ENCODE results near the gene SP140. TPM values are rescaled to one million over a fixed set of nuclear protein-coding genes. Genes with fewer than 3 reads are reported as not detected.

SP140 gene
- total RNA-seq, 1 donor from 2014 or later, result not detected

- Mint-ChIP-seq H3K36me3 (ENCODE audit: unreplicated experiment) (peaks cover 5% of the 10 kb centered on the region), H3K27ac (ENCODE audit: unreplicated experiment) (no peak overlapping the region), H3K4me1 (ENCODE audit: low read depth, unreplicated experiment) (no peaks in the 10 kb centered on the region), H3K4me3 (ENCODE audit: unreplicated experiment) (no peak overlapping the region), H3K9me3 (ENCODE audit: unreplicated experiment) (peaks cover 4% of the 10 kb centered on the region), H3K27me3 (ENCODE audit: unreplicated experiment) (no peaks in the 10 kb centered on the region)
- DNase-seq, result no peak
- TF ChIP-seq CTCF (IDR thresholded peaks at IDR 0.05; ENCODE audit: partially characterized antibody, unreplicated experiment), result no peak
Observed at GRCh38 chr2:230231251-230231650, 5.7 kb downstream of the SP140 start.

- Mint-ChIP-seq H3K4me3 (ENCODE audit: unreplicated experiment) (no peak overlapping the region), H3K27ac (ENCODE audit: unreplicated experiment) (no peak overlapping the region), H3K27me3 (ENCODE audit: unreplicated experiment) (no peaks in the 10 kb centered on the region), H3K36me3 (ENCODE audit: unreplicated experiment) (peaks cover 5% of the 10 kb centered on the region), H3K4me1 (ENCODE audit: low read depth, unreplicated experiment) (no peaks in the 10 kb centered on the region), H3K9me3 (ENCODE audit: unreplicated experiment) (peaks cover 4% of the 10 kb centered on the region)
- DNase-seq, result no peak
- TF ChIP-seq CTCF (IDR thresholded peaks at IDR 0.05; ENCODE audit: partially characterized antibody, unreplicated experiment), result no peak
Observed at GRCh38 chr2:230234122-230234722, 8.7 kb downstream of the SP140 start.

- Mint-ChIP-seq H3K4me3 (ENCODE audit: unreplicated experiment) (no peak overlapping the region), H3K27ac (ENCODE audit: unreplicated experiment) (no peak overlapping the region)
- no peak for TF ChIP-seq CTCF (IDR thresholded peaks at IDR 0.05; ENCODE audit: partially characterized antibody, unreplicated experiment)
Observed at GRCh38 chr2:230234845-230235244, 9.3 kb downstream of the SP140 start.

GRCh38 chr2:230244211-230244610 is 18.7 kb downstream of the SP140 start:
- H3K36me3 Mint-ChIP-seq (ENCODE audit: unreplicated experiment), result no peaks in the 10 kb centered on the region
- no peaks in the 10 kb centered on the region for H3K9me3 Mint-ChIP-seq (ENCODE audit: unreplicated experiment)
- no peaks in the 10 kb centered on the region for H3K27me3 Mint-ChIP-seq (ENCODE audit: unreplicated experiment)
- H3K4me3 Mint-ChIP-seq (ENCODE audit: unreplicated experiment), result no peak overlapping the region
- TF ChIP-seq CTCF (IDR thresholded peaks at IDR 0.05; ENCODE audit: partially characterized antibody, unreplicated experiment), result no peak
- H3K27ac Mint-ChIP-seq (ENCODE audit: unreplicated experiment), result no peak overlapping the region
- DNase-seq, result no peak
- no peaks in the 10 kb centered on the region for H3K4me1 Mint-ChIP-seq (ENCODE audit: low read depth, unreplicated experiment)

More at GRCh38 chr2:230234845-230235244, 9.3 kb downstream of the SP140 start:
- peaks cover 5% of the 10 kb centered on the region for H3K36me3 Mint-ChIP-seq (ENCODE audit: unreplicated experiment)
- peaks cover 4% of the 10 kb centered on the region for H3K9me3 Mint-ChIP-seq (ENCODE audit: unreplicated experiment)
- DNase-seq, result no peak
- no peaks in the 10 kb centered on the region for H3K27me3 Mint-ChIP-seq (ENCODE audit: unreplicated experiment)
- H3K4me1 Mint-ChIP-seq (ENCODE audit: low read depth, unreplicated experiment), result no peaks in the 10 kb centered on the region

- TF ChIP-seq CTCF (IDR thresholded peaks at IDR 0.05; ENCODE audit: partially characterized antibody, unreplicated experiment), result no peak
- no peaks in the 10 kb centered on the region for H3K36me3 Mint-ChIP-seq (ENCODE audit: unreplicated experiment)
- H3K4me3 Mint-ChIP-seq (ENCODE audit: unreplicated experiment), result no peak overlapping the region
- DNase-seq, result no peak
- no peaks in the 10 kb centered on the region for H3K27me3 Mint-ChIP-seq (ENCODE audit: unreplicated experiment)
- no peak overlapping the region for H3K27ac Mint-ChIP-seq (ENCODE audit: unreplicated experiment)
- H3K9me3 Mint-ChIP-seq (ENCODE audit: unreplicated experiment), result no peaks in the 10 kb centered on the region
- H3K4me1 Mint-ChIP-seq (ENCODE audit: low read depth, unreplicated experiment), result no peaks in the 10 kb centered on the region
Observed at GRCh38 chr2:230246206-230246605, 20.7 kb downstream of the SP140 start.

Measured in glutamatergic neuron (in vitro differentiated cells).